Thyroid gland (tissue), 4 donors: ENCODE data around the gene SREBF2.

ENCODE experiments used
- CTCF ChIP-seq, 6 experiments: fragments of 200-600 bp in 3 of 6; fragments of 450-650 bp in 3 of 6; sonication (generic) in 3 of 6; IDR thresholded peaks; one replicate each; pipeline ENCODE4 v1.5.1; 2016 to 2019; ENCODE audit warnings: antibody characterized with exemption in 6 of 6, mild to moderate bottlenecking in 2 of 6, inconsistent platforms in 1 of 6, moderate library complexity in 1 of 6
- POLR2A ChIP-seq, 2 donors: fragments of 450-650 bp; IDR thresholded peaks; one replicate each; pipeline ENCODE4 v1.6.1; 2017; ENCODE audit warnings: antibody characterized with exemption in 2 of 2, mild to moderate bottlenecking in 2 of 2, moderate library complexity in 1 of 2

- TF ChIP-seq CTCF (IDR thresholded peaks at IDR 0.05) (no peak), POLR2A (IDR thresholded peaks at IDR 0.05) (no peak)
These were observed 915 bp upstream of the SREBF2 start for GRCh38 chr22:41831828-41832552.
